CD14-positive monocyte (primary cell): ENCODE results near the gene SPATA32. TPM values are rescaled to one million over a fixed set of nuclear protein-coding genes. Genes with fewer than 3 reads are reported as not detected.
A peak's percentile ranks its signal among the peaks of the same experiment; 100 is the strongest.

Experiments used
- DNase-seq, 3 donors: peaks; one replicate each; pipeline ENCODE4 v3.0.0-alpha.2; 2011 to 2022
- H2AFZ ChIP-seq: 2 replicates; pipeline ENCODE4 v1.6.0; 2012; ENCODE audit warnings: mild to moderate bottlenecking, low read depth, low read length, inconsistent platforms; ENCODE audit not compliant: insufficient read depth, poor library complexity, severe bottlenecking
- H3K27ac ChIP-seq, 2 donors: 1 replicate in 1 of 2; 2 replicates in 1 of 2; pipeline ENCODE4 v1.5.1; 2012 to 2013; ENCODE audit warnings: low read length in 2 of 2, control low read depth in 1 of 2, inconsistent platforms in 1 of 2, low read depth in 1 of 2, mild to moderate bottlenecking in 1 of 2
- H3K27me3 ChIP-seq, 2 donors: one replicate each; pipeline versions ENCODE4 v1.6.0 to v1.6.1; 2011 to 2013; ENCODE audit warnings: low read length in 2 of 2; ENCODE audit not compliant: control insufficient read depth in 2 of 2, insufficient read depth in 2 of 2
- H3K36me3 ChIP-seq, 2 donors: replicated peaks in 1 of 2; 1 replicate in 1 of 2; 2 replicates in 1 of 2; pipeline versions ENCODE4 v1.5.1 to v1.6.1; 2012 to 2013; ENCODE audit warnings: low read length in 2 of 2, control low read depth in 1 of 2, inconsistent platforms in 1 of 2, mild to moderate bottlenecking in 1 of 2; ENCODE audit not compliant: insufficient read depth in 2 of 2, control insufficient read depth in 1 of 2
- H3K4me1 ChIP-seq, 2 donors: 1 replicate in 1 of 2; 2 replicates in 1 of 2; pipeline versions ENCODE4 v1.5.1 to v1.6.1; 2012 to 2013; ENCODE audit warnings: low read length in 2 of 2, control low read depth in 1 of 2, inconsistent platforms in 1 of 2, mild to moderate bottlenecking in 1 of 2, moderate library complexity in 1 of 2; ENCODE audit not compliant: insufficient read depth in 2 of 2, control insufficient read depth in 1 of 2
- H3K4me2 ChIP-seq: replicated peaks from 2 replicates; pipeline ENCODE3; 2012; ENCODE audit warnings: low read length, moderate library complexity, mild to moderate bottlenecking; ENCODE audit not compliant: poor library complexity, severe bottlenecking; ENCODE audit errors: extremely low read depth
- H3K4me3 ChIP-seq, 3 experiments: fragments of 200-600 bp in 1 of 3; sonication (generic) in 1 of 3; replicated peaks in 1 of 3; 1 replicate in 2 of 3; 2 replicates in 1 of 3; pipeline ENCODE4 v1.5.1; 2011 to 2013; ENCODE audit warnings: low read length in 3 of 3, mild to moderate bottlenecking in 3 of 3, control low read depth in 2 of 3, low read depth in 2 of 3, inconsistent platforms in 1 of 3, moderate library complexity in 1 of 3
- H3K79me2 ChIP-seq: 2 replicates; pipeline ENCODE4 v1.6.0; 2012; ENCODE audit warnings: mild to moderate bottlenecking, control low read depth, inconsistent platforms, low read length, moderate library complexity; ENCODE audit not compliant: insufficient read depth
- H3K9ac ChIP-seq: 2 replicates; pipeline ENCODE4 v1.6.0; 2017; ENCODE audit warnings: low read length, mild to moderate bottlenecking; ENCODE audit not compliant: insufficient read depth, poor library complexity, severe bottlenecking
- H3K9me3 ChIP-seq, 2 donors: replicated peaks in 1 of 2; 1 replicate in 1 of 2; 2 replicates in 1 of 2; pipeline versions ENCODE4 v1.5.1 to v1.6.1; 2012 to 2013; ENCODE audit warnings: low read length in 2 of 2, control low read depth in 1 of 2; ENCODE audit not compliant: control insufficient read depth in 1 of 2, insufficient read depth in 1 of 2
- H4K20me1 ChIP-seq: 2 replicates; pipeline ENCODE4 v1.6.0; 2012; ENCODE audit warnings: mild to moderate bottlenecking, low read length, control low read depth, moderate library complexity; ENCODE audit not compliant: insufficient read depth
- H3K27ac Mint-ChIP-seq, 7 donors: one replicate each; pipeline ENCODE4 v1.8.0; 2020; ENCODE audit warnings: mild to moderate bottlenecking in 7 of 7, mixed read lengths in 7 of 7, moderate library complexity in 6 of 7, inconsistent platforms in 2 of 7
- H3K27me3 Mint-ChIP-seq, 3 donors: one replicate each; pipeline ENCODE4 v1.8.0; 2021 to 2022; ENCODE audit warnings: low read depth in 3 of 3, mild to moderate bottlenecking in 3 of 3, mixed read lengths in 3 of 3, moderate library complexity in 3 of 3, inconsistent platforms in 1 of 3
- H3K36me3 Mint-ChIP-seq, 2 donors: one replicate each; pipeline ENCODE4 v1.8.0; 2020; ENCODE audit warnings: mixed read lengths in 2 of 2, inconsistent platforms in 1 of 2, mild to moderate bottlenecking in 1 of 2
- H3K4me1 Mint-ChIP-seq: one replicate; pipeline ENCODE4 v1.8.0; 2020; ENCODE audit warnings: mild to moderate bottlenecking, mixed read lengths
- H3K4me3 Mint-ChIP-seq, 2 donors: one replicate each; pipeline ENCODE4 v1.8.0; 2020; ENCODE audit warnings: mild to moderate bottlenecking in 2 of 2, mixed read lengths in 2 of 2, moderate library complexity in 1 of 2
- H3K9me3 Mint-ChIP-seq, 7 donors: one replicate each; pipeline ENCODE4 v1.8.0; 2020 to 2022; ENCODE audit warnings: mixed read lengths in 7 of 7, mild to moderate bottlenecking in 6 of 7, moderate library complexity in 6 of 7, inconsistent platforms in 2 of 7
- WGBS: methylation state at CpG from one replicate; pipeline ENCODE4 v1.1.5; 2013; ENCODE audit warnings: missing lambda C conversion rate; ENCODE audit not compliant: insufficient coverage; 5-methylcytosine and 5-hydroxymethylcytosine counted together
- intact Hi-C, 2 donors: fragments of 100-400 bp; cut with micrococcal nuclease; formaldehyde crosslinking; loops; one replicate each; pipeline versions ENCODE4 v1.15.0 to v1.15.1; 2023
- polyA plus RNA-seq, 3 donors: library from polyadenylated mRNA; depleted of rRNA in 1 of 3; unstranded in 2 of 3; stranded (reverse) in 1 of 3; fragments of 300-500 nt in 2 of 3; fragments of >200 nt in 1 of 3; fragmentation: Illumina TruSeq in 2 of 3; gene quantifications; 1 replicate in 2 of 3; 2 replicates in 1 of 3; pipeline ENCODE4 v1.2.3, GENCODE V29; 2012 to 2021
- TF ChIP-seq, protein P1 (sequence below): fragments of 200-600 bp; IDR thresholded peaks from one replicate; pipeline ENCODE4 v1.8.0; 2022; ENCODE audit warnings: antibody characterized with exemption, mild to moderate bottlenecking

Gene SPATA32
- polyA plus RNA-seq, 3 donors: not detected

- intact Hi-C loops: no loop called here
- Histone ChIP-seq H3K4me2 (no peak overlapping the region), H3K4me3 (no peak overlapping the region), H3K79me2 (no peaks in the 10 kb centered on the region), H3K27me3 (peaks cover 0 to 1% of the 10 kb centered on the region in 2 donors), H3K27ac (no peak overlapping the region), H3K9me3 (no peaks in the 10 kb centered on the region), H3K4me1 (peaks cover 6 to 14% of the 10 kb centered on the region in 2 donors), H3K9ac (no peak overlapping the region), H2AFZ (no peak overlapping the region), H4K20me1 (peaks cover 82% of the 10 kb centered on the region), H3K36me3 (peaks cover 78 to 88% of the 10 kb centered on the region in 2 donors)
- H3K27me3 Mint-ChIP-seq: peaks cover 0 to 1% (median 1%) of the 10 kb centered on the region in 3 donors
- no peak overlapping the region for H3K4me3 Mint-ChIP-seq
- H3K27ac Mint-ChIP-seq: no peak overlapping the region
- peaks cover 78 to 86% of the 10 kb centered on the region in 2 donors for H3K36me3 Mint-ChIP-seq
- DNase-seq: no peak
- peaks cover 10% of the 10 kb centered on the region for H3K4me1 Mint-ChIP-seq
- TF ChIP-seq, protein P1, sequence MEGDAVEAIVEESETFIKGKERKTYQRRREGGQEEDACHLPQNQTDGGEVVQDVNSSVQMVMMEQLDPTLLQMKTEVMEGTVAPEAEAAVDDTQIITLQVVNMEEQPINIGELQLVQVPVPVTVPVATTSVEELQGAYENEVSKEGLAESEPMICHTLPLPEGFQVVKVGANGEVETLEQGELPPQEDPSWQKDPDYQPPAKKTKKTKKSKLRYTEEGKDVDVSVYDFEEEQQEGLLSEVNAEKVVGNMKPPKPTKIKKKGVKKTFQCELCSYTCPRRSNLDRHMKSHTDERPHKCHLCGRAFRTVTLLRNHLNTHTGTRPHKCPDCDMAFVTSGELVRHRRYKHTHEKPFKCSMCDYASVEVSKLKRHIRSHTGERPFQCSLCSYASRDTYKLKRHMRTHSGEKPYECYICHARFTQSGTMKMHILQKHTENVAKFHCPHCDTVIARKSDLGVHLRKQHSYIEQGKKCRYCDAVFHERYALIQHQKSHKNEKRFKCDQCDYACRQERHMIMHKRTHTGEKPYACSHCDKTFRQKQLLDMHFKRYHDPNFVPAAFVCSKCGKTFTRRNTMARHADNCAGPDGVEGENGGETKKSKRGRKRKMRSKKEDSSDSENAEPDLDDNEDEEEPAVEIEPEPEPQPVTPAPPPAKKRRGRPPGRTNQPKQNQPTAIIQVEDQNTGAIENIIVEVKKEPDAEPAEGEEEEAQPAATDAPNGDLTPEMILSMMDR: no peak
- 92% methylated on average over 7 of the region's 13 CpGs for WGBS
- H3K9me3 Mint-ChIP-seq: no peaks in the 10 kb centered on the region
Observed at GRCh38 chr17:45266372-45266926, 4.6 kb upstream of the SPATA32 start.

- DNase-seq: peak in 1 of 3 donors; percentile 46
- Histone ChIP-seq H3K4me1 (peaks cover 6 to 18% of the 10 kb centered on the region in 2 donors), H3K4me3 (no peak overlapping the region), H3K79me2 (no peaks in the 10 kb centered on the region), H3K36me3 (peaks cover 75 to 82% of the 10 kb centered on the region in 2 donors), H3K9ac (no peak overlapping the region), H4K20me1 (peaks cover 84% of the 10 kb centered on the region), H2AFZ (no peak overlapping the region), H3K27me3 (peaks cover 0 to 5% of the 10 kb centered on the region in 2 donors), H3K9me3 (no peaks in the 10 kb centered on the region), H3K4me2 (no peak overlapping the region), H3K27ac (no peak overlapping the region)
- Mint-ChIP-seq H3K36me3 (peaks cover 74 to 80% of the 10 kb centered on the region in 2 donors), H3K4me3 (no peak overlapping the region), H3K27ac (peak overlapping the region in 1 of 7 donors; percentile 30), H3K27me3 (peaks cover 2 to 7% (median 3%) of the 10 kb centered on the region in 3 donors), H3K9me3 (peaks cover 0 to 2% (median 0%) of the 10 kb centered on the region in 7 donors), H3K4me1 (peaks cover 14% of the 10 kb centered on the region)
- WGBS: no CpG with 5 or more reads among the region's 1 CpG
- TF ChIP-seq, protein P1: no peak
- intact Hi-C loops: no loop called here
Observed at GRCh38 chr17:45265821-45266220, 3.9 kb upstream of the SPATA32 start.
